ENCODE data around the gene SPCS3.
"Not testable (repeated sequence)": the region's sequence is repeated elsewhere in the genome, so short reads cannot be mapped to it uniquely, and the experiment has no call there.

Gene SPCS3

DNA sequence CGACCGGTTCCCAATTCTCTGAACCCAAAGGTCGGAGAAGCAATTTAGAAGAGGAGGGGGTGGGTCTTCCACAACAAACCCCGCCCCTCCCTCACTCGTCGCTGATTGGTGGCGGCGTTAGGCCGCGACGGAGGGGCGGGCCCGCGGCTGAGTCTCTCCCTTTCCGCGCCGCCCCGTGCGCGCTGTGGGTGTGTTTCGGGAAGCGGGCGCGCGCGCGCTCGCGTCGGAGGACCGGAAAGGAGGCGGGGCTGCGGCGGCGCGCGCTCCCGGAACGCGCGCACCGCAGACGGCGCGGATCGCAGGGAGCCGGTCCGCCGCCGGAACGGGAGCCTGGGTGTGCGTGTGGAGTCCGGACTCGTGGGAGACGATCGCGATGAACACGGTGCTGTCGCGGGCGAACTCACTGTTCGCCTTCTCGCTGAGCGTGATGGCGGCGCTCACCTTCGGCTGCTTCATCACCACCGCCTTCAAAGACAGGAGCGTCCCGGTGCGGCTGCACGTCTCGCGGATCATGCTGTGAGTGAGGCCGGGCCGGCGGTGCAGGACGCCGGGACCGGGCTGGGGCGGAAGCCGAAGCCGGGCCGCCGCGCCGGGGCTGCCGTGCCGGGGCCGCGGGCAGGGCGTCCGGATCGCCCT, at the start of gene SPCS3:
TSS of gene SPCS3 (plus strand) at position 263 of the 636 bp plus-strand sequence. CDS start at position 374, 111 bp downstream.
- DNase-seq (ENCODE audit: low spot score): peak; percentile 72

DNA sequence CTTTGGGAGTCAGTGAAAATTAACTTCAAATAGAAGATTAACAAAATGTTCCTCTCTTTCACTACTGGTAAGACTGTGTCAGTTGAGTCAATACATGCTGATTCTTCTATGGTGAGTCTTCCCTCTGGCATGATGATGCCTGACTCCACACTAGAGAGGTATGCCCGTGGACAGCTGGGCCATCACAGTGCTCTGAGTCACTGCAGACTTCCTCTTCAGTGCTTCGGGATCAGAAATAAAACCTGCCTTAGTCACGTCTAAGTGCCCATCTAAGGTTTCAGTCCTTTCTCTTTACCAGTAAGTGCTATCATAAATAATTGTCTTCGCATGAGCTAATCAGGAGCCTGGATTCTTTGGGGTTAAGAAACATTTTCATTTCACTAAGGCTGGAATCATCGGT, 49.1 kb upstream of the SPCS3 start:
- no peak for DNase-seq (ENCODE audit: low spot score)

DNA sequence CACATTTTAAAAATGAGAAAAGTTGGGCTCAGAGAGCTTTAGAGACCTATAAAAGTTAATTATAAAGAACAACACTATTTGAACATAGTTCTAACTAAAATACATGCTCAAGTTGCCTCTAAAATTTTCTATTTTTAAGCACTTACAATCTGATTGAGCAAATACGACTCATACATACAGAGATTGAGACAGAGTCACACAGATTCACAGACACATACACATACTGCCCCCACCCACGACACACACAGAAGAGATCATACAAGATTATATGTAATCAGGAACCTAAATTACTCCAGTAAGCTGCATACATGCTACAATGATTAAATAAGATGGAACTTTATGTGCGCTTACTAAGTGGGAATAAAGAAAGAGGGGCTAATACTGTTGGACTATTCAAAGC, 48.0 kb upstream of the SPCS3 start:
- DNase-seq (ENCODE audit: low spot score): no peak

DNA sequence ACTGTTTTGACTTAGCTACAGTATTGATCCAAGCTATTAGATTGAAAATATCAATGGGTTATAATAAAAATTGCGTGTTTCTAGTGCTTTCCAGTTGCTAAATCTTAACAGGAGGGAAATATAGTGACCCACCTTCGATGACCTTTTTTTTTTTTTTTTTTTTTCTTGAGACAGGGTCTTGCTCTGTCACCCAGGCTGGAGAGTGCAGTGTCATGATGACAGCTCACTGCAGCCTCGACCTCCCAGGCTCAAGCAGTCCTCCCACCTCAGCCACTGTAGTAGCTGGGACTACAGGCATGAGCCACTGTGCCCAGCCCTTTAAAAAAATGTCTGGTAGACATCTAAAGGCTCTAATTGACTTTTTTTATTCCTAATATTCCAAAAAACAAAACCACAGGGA, 47.0 kb upstream of the SPCS3 start:
- DNase-seq (ENCODE audit: low spot score): no peak

DNA sequence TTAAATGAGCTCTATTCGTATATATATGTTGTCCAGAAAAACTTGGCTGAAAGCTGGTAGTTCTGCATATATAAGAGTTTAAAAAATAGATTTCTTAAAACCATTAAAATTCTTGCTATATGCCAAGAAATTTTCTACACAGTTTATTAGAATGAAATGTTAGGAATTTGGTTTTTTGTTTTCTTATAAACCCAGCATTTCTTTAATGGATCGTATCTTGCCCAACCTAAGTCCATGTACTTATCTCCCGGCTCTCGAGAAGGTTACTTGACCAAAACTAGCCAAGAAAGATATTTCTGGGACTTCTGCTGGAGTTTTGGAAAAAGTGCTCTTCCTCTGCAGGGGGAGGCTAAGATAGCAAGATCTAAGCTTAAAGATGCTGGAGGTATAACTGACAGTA, 46.0 kb upstream of the SPCS3 start:
- no peak for DNase-seq (ENCODE audit: low spot score)

DNA sequence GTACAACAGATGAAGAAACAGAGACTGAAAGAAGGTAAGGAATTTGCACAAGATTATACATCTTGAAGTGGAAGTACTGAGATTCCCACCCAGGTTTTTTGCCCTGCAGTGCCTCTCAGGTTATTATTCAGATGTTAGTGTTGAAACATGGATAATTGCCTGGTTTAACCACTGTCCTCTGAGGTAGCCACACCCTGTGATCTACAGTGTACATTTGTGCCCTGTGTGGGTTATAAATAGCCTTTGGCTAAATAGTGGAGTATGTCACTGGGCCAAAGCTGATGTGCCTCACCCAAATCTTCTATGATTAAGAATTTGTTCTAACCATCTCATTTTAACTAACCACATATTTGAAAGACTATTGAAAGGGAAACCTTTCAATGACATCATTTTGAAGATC, 45.3 kb upstream of the SPCS3 start:
- DNase-seq (ENCODE audit: low spot score): no peak

DNA sequence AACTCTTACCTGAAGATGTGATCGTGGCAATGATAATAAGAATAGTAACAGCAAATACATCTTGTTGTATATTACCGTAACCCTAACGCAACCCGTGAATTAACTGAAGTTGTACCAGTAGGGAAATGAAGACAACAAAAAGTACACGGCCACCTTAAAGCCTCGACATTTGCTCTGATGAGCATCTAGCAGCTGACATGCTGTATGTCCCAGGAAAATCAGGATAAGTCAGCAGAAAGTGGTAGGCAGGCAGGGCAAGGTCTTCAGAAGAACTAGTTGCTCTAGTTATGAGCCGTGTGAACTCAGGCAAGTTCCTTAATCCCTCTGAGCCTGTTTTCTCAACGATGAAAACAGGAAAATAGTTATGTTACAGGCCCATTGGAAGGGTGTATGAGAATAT, 43.1 kb upstream of the SPCS3 start:
- DNase-seq (ENCODE audit: low spot score): no peak

DNA sequence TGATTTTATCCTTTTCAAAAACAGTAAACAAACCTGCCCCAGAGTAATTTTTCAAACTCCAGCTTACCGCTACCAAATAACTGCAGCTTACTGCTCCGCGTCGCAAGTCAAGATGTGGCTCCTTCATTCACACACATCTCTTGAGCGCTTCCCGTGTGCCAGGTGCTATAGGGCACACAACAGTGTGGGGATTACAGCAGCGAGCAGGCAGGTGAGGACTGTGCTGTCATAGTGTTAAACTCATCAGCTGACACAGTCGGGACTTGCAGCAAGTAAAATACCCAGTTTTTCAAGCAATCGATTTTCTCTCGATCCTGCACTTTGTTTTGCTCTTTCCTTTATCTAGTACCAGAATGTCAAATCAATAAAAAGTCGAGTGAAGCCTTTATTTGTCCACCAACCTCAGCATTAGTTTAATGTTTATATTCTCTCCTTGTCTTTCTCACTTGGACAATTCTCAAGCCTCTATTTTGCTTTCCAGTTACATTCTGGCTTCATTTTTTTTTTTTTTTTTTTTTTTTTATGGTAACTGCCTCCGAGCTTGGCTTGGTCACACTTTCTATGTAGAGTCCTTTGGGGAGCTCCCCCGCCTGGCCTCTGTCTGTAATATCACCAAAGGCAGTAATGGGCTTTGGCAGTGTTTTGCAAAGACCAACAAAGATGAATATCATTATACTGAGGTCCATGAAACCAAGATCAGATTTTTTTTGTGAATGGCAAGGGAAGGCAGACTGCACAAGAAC, 42.4 kb upstream of the SPCS3 start:
- DNase-seq (ENCODE audit: low spot score): peak; percentile 20

DNA sequence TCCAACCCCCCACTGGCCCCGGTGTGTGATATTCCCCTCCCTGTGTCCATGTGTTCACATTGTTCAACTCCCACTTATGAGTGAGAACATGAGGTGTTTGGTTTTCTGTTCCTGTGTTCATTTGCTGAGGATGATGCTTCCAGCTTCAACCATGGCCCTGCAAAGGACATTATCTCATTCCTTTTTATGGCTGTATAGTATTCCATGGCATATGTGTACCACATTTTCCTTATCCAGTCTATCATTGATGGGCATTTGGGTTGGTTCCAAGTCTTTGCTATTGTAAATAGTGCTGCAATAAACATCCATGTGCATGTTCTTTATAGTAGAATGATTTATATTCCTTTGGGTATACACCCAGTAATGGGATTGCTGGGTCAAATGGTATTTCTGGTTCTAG, 40.2 kb upstream of the SPCS3 start:
- not testable (repeated sequence) for DNase-seq (ENCODE audit: low spot score)

DNA sequence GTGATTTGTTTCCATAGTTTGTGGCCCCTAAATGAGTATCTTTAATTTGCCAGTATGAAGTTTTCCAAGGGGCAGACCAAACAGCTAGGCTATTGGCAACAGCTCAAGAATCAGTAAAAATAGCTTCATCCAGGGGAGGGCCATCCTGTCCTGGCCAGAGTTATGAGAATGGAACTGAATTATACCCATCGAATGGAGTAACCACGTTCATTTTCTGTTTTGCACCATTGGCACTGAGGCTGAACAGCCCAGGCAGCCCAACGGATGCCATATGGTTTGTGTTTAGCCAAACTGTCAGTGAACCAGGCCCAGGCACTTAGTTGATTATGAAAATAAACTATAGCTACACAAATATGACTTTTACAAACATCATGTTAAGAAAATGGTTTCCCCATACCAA, 33.0 kb upstream of the SPCS3 start:
- DNase-seq (ENCODE audit: low spot score): no peak

DNA sequence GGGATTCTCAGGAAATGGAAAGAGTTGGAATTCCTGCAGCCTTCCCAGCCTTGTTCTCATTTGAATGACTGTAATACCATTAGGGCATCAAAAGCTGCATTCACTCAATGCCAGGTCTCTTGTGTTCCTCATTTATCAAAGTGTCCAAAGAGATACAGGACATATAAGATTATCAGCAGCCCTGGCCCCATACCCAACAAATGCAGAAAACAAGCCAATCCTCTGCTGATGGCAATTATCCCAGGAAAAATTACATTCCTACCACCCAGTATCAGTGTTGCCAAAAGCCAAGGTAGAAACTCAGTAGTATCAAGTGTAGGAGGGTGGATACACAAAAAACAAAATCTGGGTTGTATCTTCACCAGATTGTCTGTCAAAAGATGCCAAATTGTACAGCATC, 32.2 kb upstream of the SPCS3 start:
- DNase-seq (ENCODE audit: low spot score): no peak

DNA sequence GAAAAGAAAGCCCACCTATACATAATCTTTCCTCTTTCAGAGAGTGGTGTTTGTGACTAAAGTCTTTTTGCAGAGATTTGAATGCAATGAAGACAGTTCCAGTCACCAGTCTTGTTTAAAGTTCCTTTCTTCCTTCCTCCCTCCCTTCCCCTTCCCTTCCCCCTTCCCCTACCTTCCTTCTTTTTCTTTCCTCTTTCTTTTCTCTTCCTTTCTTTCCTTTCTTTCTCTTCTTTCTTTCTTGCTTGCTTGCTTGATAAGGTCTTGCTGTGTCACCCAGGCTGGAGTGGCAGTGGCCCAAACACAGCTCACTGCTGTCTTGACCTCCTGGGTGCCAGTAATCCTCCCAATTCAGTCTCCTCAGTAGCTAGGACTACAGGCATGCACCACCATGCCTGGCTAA, 31.7 kb upstream of the SPCS3 start:
- no peak for DNase-seq (ENCODE audit: low spot score)

DNA sequence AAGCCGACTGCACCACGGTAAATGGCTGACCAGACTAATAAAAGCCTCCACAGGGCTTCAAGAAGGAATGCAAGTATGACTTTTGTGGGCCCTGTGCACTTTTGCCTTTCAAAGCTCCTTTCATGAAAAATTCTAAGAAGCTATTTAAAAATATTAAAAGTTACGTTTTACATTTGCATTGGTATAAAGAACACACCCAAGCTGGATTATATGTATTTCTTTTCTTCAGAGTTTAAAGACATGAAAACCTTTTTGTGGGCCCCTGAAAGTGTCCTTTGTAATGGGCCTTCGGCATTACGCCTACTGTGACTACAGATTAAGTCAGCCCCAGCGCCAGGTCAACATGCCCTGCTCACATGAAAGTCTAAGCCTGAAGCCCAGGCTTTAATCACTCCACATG, 30.2 kb upstream of the SPCS3 start:
- no peak for DNase-seq (ENCODE audit: low spot score)

DNA sequence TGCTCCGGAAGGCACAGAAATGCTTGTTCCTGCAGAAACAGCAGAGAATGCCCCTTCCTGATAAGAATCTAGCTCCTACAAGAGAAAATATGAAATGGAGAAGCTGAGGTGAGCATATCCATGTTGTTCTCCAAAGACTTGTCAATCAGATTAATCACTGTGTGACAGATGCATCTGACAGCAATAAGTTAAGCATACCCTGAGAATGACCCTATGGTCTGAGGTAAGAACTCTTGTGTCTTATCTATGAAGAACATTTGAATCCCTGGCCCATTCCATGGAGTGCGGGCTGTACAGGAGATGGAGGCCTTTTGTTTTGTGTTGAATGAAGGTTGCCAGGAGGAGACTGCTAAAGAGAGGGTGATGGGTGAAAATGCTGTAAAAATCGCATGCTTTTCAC, 29.2 kb upstream of the SPCS3 start:
- DNase-seq (ENCODE audit: low spot score): no peak

DNA sequence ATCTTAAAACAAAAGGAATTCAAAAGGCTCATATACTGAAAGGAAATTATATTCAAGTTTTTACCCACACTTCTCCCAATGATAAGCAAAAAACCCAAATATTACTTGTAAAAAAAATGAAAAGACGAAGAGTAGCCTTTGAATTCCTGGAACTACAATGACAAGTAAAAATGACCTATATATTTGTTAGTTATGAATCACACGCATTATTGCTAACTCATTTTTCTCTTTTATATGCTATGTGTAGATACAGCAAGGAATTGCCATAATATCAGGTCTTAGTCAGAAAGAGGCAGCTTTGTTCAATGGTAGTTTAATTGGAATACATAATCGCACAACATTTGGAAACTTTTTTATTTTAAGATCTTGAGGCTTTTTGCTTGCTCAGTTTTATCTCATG, 28.0 kb upstream of the SPCS3 start:
- DNase-seq (ENCODE audit: low spot score): no peak

DNA sequence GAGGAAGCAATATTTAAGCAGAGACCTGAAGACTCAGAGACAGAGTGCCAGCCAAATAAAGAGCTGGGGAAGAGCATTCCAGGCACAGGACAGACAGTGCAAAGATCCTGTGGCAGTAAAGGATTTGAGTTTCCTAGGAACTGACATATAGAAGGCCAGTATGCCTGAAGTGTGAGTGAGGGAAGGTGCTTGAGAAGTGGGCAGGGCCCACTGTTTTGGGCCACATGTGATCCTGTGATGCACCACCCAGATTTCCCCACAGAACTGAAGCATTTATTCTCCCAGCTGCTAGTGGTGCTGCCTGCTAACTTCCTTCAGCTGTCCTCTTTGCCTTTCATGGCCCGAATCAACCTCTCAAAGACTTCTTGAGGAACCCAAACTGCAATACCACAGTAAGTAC, 26.8 kb upstream of the SPCS3 start:
- DNase-seq (ENCODE audit: low spot score): no peak

DNA sequence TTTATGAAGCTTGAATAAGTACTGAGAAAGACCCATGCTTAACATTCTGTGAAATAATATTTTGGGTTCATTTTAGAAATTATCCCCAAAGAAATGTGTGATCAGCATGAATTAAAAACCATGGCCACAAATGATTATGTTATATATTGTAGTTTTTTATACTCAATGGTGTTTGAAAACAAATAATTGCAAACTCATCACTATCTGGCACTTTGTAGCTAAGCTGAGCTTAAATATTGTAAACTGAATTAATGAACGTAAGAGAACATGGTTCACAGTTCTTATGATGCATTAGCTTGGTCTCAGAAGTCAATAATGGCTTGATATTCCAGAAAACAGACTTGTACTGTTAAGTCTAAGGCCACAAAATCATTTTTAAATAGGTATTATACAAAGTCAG, 26.1 kb upstream of the SPCS3 start:
- DNase-seq (ENCODE audit: low spot score): no peak

DNA sequence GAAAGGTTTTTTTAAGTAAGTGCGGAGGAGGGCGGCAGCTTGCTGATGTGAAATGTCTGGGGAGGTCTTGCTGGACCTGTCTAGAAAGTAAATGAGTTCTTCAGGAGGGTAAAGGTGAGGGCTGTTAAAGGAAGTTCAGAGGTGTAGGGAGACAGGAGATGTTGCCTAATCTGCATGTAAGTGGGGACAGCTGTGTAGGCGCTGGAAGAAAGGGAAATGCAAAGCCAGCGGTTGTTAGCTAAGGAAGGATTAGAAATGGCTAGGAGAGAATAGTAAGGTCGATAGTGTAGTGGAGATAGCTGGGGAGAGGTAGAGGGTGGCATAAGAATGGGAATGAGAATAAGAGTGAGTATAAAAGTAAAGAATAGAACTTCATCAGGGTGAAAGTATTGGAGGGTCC, 23.9 kb upstream of the SPCS3 start:
- DNase-seq (ENCODE audit: low spot score): not testable (repeated sequence)

DNA sequence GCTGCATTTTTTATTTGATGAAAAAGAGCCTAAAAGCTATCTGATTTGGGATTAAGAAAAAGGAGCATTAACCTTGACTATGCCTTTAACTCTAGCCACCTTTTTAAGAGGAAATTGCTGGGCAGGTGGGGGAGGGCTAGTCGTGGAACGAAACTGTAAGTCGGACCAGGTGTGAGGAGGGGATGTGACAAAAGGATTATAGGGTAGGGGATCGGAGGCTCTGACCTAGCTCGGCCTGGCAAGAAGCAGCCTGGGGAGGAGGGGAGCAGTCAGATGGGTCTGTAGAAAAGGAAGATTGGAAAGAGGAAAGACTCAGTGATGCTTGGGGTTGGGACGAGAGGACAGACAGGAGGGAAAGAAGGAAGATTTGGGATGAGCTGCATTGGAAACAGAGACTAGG, 21.1 kb upstream of the SPCS3 start:
- DNase-seq (ENCODE audit: low spot score): no peak

DNA sequence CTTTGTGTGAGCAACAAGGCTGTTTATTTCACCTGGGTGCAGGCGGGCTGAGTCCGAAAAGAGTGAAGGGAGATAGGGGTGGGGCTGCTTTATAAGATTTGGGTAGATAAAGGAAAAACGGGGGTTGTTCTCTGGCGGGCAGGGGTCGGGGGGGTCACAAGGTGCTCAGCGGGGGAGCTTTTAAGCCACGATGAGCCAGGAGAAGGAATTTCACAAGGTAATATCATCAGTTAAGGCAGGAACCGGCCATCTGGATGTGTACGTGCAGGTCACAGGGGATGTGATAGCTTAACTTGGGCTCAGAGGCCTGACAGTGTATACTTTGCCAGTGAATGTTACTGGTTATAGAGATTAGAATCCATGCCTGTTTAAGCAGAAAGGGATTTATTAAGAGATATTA, 19.7 kb upstream of the SPCS3 start:
- DNase-seq (ENCODE audit: low spot score): no peak

DNA sequence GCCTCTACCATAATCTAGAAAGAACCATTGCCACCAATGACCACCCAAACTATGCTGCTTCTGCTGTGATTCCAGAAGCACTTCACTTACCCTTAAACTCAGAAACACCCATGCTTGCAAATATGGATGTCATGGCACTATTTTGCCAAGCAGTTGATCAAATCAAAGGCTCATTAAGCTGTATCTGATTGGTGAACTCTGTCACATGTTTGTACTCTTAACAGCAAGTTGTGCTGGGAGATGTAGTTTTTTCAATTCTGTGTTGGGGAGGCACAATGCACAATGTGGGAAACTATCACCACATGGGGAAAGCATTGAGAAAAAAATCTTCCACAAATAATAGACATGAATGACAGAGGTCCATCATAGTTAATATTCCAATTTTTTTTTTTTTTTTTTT, 19.2 kb upstream of the SPCS3 start:
- DNase-seq (ENCODE audit: low spot score): no peak

DNA sequence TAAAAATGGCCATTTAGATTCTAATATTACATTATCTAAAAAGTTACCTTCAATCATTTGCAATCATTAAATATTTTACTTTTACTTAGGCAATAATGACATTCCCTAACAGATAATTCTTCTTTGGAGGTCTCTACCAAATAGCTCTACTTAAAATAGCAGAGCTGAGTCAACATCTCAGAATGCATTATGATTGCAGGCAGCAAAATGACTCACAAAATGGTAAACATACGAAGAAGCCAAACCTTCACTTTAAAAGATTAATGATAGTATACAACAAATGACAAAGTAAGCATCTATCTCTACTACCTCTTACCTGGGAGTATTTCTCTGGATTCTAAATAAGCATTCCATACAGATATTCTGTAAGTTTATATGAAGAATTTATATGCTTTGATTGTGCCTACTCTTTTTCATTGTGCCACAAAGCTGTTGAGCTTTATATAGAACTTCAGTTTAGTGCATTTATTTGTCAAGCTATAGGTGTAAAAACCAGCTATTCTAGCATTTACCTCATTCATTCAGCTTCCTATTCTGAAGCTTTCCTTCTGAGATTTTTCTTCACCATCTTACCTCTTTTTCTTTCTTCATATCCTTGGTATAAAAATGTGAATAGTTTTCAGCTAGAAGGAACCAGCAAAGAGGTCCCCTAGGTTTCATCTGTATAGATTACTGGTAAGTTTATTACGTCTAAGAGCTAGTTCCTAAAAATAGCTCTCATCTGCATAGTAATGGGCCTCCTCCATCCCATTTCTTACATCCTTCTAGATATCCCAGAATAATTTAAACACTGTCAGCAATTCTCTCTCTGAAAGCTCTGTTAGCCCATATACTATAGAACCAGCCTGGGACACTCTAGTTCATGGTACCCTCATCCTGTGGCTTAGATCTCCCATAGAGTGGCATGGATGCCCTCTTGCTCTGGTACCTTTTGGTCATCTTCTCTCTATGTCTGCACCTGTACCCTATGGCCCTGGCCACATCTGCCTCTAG, 17.2 kb upstream of the SPCS3 start:
- no peak for DNase-seq (ENCODE audit: low spot score)

DNA sequence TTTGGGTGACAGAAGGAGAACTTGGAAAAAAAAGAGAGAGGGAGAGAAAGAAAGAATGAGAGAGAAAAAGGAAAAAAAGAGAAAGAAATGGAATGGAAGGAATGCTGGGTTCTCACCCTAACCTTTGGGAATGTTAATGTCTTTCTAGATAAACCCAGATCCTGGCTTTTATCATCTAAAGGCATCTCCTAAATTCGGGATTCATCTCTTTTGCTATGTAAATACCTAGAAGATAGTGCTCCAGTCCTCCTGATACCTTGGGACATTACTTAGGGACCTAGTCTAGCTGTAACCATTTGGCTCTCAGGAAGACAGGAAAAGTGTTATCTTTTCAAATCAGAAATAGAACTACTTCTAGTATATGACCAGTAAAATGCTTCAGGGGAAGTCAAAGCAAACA, 15.8 kb upstream of the SPCS3 start:
- no peak for DNase-seq (ENCODE audit: low spot score)
